ENCODE data around the gene ZMYND8.
"Not testable (repeated sequence)": the region's sequence is repeated elsewhere in the genome, so short reads cannot be mapped to it uniquely, and the experiment has no call there.

The ZMYND8 gene

DNA sequence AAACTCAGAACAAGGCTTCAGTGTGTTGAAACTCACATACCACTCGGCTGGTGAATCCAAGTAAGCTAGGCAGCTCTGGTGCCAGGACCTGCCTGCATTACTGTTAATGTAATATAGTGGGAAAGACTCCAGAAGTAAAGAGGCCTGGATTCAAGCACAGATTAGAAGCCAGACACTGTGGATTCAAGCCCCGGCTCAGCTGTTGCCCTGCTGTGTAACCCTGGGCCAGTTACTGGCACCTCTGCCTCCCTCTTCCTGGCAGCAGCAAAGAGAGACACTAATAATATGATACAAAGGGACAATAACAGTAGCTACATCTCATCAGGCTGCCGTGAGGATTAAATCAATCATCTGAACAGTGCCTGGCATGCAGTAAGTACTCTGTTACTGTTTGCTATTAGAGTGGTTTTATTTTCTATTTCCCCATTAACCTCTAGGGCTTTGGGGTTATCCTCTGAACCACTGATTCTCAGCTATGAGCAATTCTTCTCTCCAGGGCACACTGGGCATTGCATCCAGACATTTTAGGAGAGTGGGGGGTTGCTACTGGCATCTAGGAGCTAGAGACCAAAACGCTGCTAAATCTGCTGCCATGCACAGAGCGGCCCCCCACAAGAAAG, 92.9 kb downstream of the ZMYND8 start:
- no peak for DNase-seq

DNA sequence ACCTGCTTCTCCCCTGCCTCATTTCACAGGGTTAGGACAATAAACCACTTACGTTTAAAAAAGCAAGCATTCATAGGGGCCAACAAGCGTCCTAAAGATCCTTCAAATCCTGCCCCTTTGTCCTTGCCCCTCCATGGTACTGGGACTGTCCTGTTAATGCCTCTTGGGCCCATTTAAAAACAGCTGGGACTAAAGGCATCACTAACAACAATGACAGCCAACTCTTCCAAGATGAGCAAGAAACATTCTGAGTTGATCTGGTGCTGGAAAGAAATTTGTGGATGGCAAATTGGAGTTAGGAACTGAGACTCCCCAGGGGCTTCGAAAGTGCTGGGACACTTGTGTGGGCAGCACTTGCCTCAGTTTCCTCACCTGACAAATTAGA, 93.4 kb downstream of the ZMYND8 start:
- DNase-seq: no peak

DNA sequence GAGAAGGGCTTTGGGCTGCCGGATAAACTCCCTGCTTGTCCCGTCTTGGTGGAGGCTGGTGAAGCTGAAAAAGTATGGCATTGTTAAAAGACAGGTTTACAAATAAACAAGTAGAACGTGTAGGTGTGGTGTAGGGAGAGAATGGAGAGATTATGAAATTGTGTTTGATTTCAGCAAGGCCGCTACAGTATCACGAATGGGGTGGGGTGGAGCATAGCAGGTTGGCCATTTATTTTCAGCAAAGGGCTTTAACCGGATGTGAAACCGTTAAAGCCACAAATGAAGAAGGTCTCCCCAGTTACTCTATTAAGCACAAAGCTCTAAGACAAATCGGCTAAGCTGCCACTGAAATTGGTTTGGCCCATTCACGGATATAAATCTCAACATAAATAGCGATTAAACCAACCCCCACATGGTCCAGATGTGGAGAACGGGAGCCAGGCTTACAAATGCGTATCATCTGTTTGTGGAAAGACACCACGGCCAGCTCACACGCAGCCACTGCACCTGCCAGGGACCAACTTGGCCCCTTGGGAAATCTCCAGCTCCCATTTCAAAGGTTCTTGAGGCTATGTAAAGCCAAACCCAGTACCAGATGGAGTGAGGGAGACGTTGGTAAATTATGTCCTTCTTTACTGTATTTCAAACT, 94.0 kb downstream of the ZMYND8 start:
- DNase-seq: no peak

DNA sequence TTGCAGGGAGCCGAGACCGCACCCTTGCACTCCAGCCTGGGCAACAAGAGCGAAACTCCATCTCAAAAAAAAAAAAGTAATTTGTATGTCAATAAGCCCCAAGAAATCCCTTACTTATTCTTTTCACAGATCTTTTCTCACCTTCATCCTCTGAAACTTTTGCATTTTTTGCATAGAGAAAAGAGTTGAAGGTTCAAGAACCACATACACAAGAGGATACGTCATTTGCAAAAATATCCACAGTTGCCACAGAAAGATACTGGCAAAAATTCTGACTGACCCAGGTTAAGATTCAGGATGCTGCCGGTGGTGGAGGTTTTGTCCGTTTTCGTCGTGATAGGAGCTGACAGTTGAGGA, 94.5 kb downstream of the ZMYND8 start:
- no peak for DNase-seq

DNA sequence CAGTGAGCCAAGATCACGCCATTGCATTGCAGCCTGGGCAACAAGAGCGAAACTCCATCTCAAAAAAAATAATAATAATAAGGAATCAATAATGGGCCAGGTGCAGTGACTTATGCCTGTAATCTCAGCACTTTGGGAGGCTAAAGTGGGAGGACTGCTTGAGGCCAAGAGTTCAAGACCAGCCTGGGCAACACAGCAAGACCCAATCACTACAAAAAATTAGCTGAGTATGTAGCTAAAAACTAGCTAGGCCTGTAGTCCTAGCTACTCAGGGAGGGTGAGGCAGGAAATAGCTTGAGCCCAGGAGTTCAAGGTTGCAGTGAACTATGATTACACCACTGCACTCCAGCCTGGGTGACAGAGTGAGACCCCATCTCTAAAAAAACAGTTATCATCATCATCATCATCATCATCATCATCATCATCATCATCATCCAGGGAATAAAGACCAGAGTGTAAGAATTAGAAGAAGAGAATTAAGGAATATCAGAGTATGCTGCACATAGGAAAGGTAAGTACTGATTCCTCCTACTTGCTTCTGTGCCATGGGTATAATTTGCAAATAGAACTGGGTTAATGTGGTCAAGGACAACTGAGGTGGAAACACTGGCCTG, 95.2 kb downstream of the ZMYND8 start:
- not testable (repeated sequence) for DNase-seq

DNA sequence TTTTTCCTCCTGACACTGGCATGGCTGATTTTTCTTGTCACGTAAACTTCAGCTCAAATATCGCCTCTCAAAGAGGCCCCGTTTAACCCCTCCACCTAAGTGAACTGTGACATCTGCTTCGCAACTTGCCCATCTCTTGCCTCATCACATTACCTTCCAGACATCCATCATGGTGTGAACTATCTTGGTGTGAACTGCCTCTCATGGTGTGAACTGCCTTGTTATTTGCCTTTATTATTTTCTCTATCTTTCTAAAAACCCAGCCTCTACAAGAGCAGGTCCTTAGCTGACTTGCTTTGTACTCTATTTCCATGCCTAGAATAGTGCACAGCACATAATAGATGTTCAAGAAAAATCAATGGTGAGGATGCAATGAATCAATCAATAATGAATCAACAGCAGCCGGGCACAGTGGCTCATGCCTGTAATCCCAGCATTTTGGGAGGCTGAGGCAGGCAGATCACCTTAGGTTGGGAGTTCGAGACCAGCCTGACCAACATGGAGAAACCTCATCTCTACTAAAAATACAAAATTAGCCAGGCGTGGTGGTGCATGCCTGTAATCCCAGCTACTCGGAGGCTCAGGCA, 95.9 kb downstream of the ZMYND8 start:
- not testable (repeated sequence) for DNase-seq

DNA sequence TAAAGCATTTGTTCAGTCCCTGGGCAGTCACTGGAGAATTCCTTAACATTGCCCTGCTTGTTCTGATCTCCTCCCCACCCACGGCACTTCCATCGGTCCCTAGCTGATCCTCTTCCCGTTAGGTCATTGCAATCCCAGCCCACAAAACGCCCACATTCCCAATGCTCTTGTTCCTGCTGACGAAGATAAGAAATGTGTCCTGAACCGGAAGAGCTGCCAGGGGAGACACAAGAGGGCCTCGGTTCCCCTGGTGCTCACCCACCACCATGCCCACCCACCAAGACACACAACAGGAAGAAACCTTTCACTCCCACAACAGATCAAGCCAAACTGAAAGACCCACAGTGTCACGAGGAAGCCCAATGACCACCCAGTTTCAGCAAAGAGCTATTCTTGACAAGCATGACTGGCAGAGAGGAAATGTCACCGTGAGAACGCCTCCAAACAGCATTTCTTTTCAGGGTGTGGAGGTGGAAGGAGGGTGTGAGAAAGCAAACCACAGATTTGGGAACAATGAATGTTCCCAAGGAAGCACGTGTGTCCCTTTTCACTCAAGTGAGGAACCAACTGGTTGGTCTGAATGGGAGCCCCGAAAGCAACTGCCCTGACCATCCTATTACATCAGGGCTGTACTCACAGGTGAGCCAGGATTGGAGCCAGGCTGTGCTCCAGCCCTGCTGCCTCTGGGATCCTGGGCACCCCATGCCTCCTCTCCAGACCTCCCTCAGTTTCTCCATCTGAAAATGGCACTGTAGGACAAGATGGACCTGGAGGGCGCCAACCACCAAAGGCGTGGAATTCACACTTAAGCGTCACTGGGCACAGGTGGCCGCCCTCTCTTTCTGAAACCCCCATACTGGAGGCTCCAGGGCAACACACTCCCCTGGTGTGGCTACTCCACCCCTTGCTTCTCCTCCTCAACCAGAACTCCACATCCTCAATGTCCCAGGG, 97.5 kb downstream of the ZMYND8 start:
- DNase-seq: no peak

DNA sequence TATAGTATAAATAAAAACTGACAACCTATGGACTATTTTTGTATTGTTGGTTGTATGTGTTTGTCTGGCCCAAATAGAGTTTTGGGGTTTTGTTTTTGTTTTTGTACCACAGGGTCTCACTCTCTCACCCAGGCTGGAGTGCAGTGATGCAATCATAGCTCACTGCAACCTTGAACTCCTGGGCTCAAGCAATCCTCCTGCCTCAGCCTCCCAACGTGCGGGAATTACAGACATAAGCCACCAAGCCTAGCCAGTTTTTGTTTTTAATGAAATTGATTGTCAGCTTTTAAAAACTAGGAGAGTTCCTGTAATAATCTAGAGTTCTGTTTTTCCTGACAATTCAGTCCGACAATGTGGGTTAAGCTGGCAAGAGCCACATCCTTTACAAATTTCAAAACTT, 98.7 kb downstream of the ZMYND8 start:
- DNase-seq: no peak

DNA sequence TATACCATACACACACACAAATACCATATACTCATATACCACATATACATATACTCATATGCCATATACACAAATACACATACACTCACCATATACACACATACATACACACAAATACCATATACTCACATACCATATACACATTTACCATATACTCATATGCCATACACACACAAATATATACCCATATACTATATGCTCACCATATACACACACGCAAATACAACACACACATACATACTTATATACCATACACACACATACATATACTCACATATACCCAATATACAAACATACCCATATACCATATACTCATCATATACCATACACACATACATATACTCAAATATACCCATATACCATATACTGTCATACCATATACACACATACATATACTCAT, 99.2 kb downstream of the ZMYND8 start:
- no peak for DNase-seq

DNA sequence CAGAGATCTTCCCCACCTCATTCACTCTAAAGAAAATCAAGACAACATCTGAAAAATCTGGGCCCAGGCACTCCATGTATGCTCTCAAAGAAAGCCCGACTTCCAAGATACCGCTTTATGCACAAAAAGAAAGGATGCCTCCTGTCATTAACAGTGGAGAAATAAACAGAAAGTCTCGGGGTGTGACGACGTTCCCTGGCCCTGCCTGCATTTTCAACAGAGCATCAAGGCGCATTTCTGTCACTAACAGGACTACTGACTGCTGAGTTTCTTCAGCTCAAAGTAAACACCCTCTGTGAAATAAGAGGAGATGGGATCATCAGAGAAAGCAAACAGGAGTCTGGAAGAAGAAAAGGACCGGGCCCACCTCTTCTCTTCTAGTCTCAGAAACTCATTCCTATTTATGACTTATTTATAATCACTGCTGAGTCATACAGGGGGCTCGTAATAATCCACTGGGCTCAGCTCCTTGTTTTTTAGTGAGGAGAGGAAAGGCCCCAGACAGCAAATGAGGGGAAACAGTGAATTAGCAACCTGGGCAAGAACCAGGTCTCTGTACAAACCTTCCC, 99.7 kb downstream of the ZMYND8 start:
- DNase-seq: no peak

DNA sequence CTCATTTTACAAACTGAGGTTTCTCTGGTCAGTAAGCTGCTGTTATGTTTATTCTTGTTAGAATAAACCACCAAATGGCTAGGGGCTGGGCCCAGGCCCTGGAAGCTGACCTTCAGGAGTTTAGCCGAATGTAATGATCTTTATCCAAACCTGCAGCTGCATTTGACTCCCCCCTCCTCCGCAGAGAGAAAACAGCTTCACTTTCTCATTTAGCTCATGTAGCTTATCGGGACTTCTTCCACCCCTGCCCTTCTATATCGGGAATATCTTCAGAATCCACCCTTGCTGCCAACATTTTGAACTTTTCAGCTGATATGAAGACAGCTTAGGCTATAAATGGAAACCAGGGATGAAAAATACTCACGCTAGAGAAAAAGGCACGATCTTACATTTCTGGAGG, 102.6 kb downstream of the ZMYND8 start:
- DNase-seq: no peak

DNA sequence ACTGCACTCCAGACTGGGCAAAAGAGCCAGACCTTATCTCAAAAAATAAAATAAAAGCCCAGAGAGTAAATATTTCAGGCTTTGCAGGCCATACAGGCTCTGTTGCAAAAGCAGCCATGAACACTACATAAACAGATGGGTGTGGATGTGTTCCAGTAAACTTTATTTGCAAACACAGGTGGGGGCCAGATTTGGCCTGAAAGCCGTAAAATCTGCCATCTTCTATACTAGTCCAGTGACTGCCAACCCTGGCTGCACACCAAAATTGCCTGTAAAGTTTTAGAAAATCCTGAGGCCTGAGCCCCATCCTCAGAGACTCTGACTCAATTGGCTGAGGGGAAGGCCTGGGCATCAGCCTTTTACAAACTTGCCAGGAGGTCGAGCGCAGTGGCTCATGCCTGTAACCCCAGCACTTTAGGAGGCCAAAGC, 103.6 kb downstream of the ZMYND8 start:
- DNase-seq: no peak

DNA sequence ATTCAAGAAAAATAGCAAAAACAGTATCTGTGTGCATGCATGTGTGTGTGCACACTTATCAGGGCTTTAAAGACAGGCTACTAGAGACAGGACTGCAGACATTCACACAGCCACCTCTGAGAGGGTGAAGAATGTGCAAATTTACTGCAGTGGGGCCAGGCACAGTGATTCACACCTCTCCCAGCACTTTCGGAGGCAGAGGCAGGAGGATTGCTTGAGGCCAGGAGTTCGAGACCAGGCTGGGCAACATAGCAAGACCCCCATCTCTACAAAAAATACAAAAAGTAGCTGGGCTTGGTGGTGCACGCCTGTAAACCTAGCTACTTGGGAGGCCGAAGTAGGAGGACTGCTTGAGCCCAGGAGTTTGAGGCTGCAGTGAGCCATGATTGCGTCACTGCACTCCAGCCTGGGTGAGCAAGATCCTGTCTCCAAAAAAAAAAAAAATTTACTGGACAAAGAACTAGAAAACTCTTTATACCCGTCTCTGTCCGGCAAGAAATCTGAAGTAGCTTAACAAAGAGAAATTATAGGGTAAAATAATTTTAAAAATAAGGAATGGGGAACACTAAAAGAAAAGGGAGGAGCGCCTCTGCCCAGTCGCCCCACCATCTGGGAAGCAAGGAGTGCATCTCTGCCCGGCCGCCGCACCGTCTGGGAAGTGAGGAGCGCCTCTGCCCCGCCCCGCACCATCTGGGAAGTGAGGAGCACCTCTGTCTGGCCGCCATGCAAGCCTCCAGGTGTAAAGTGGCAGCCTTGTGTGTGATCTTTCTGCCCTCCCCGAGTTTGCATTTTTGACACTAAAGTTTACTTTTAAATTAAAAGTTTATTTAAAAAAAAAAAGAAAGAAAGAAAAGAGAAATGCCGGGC, 105.1 kb downstream of the ZMYND8 start:
- DNase-seq: no peak

DNA sequence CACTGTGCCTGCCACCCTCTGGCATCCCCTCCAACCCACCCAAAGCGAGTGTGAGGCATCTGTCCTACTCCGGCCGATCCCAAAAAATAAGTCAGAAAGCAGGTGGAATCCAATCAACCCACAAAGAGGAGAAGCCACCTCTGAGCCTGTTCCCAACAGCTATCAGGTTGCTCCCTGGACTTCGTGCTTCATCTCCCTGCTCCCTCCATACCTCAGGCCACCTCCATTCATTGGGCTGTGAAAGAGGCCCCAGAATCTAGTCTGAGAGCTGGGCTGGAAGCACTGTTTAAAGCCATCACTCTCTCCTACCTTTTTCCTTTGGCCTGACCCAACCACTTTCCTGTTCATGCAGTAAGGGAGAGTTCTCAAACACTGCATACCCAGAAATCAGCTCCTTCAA, 106.1 kb downstream of the ZMYND8 start:
- no peak for DNase-seq

DNA sequence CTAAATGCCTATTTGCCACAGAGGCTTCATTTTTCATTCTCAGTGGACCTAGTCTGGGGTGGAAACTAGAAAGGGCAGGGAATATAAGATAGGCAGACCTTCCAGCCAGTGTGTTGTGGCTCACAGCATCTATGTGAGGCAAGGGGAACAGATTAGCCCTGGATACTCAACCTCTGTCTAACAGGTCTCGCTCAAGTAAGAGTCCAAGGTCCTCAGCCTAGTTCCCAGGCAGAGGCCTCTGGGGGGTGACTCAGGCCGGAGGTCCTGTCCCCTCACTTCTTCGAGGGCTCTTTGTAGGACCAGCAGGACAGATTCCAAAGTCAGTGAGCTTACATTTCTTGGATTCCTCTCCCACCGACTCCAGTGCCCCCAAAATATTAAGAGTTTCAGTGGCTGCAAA, 106.6 kb downstream of the ZMYND8 start:
- DNase-seq: no peak

DNA sequence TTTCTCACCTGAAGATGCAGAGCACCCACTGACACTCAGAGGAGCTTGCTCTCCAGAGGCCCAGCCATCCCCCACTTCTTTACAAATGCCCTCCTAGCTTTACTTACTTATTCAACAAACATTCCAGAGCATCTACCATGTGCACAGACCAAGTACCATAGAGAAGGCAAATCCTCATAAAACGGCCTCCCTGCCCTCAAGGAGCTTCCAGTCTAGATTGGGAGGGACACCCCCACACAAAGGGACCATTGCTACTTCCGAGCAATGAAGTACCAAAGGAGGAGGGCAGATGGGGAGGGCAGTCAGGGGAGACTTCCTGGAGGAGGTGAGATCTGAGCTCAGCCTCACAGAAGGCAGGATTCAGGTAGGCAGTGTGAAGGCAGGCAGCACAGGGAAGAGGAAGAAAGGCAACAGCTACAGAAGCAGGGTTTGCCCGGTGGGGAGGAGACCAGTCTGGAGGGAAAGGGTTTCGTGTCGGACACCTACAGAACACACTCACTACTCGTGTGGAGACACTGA, 108.0 kb downstream of the ZMYND8 start:
- no peak for DNase-seq

DNA sequence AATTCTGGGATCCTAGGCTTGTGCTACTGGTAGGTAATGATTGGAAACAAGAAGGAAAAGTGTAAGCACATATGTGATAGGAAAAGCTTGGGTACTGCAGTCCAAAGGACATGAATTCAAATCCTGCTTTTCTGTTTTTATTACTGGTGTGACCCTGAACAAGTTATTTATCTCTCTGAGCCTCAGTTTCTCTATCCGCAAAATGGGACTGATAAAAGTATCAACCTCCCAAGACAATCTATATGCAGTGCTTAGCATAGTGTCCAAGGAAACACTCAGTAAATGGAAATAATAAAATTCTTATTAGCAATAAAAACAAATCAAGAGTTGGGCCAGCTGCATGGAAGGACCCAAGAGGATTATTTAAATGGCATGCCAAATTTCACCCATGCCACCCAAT, 108.5 kb downstream of the ZMYND8 start:
- no peak for DNase-seq

DNA sequence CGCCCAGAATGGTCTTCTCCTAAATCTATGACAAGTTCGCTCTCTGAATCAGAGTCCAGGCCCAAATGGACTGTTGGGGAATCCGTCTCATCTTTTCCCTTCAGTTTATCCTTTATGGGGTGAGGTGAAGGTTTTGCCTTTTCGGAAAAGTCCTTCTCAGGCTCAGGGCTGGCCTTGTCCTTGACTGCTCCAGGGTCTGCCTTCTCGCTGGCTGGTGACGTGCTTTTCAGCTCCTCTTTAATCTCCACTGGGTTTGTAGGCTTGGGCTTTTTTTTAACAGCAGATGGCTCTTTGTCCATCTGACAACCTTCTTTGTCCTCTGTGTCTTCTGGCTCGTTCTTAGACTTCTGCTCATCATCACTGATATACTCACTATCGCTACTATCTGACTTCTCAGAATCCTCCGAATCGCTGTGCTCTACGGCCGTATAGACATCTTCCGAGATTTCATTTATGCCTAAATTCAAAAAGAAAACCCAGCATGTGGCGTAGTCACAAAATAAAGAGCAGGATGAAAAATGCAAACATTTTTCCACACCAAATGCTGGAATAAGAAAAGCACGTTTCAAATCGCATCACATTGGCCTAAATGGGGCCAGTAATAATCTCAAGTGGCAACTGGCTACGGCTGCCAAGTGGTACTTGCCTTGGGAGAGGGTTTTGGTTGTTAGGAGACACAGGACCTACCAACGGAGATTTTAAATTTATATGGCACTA, 110.3 kb downstream of the ZMYND8 start:
- no peak for DNase-seq

DNA sequence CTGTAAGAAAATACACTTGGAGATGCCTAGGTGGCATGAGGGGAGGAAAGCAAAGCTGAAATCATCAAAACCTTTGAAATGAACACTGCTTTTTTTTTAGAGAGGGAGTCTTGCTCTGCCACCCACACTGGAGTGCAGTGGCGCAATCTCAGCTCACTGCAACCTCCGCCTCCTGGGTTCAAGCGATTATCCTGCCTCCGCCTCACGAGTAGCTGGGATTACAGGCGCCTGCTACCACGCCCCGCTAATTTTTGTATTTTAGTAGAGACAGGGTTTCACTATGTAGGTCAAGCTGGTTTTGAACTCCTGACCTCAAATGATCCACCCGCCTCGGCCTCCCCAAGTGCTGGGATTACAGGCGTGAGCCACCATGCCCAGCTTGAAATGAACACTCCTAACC, 111.3 kb downstream of the ZMYND8 start:
- DNase-seq: not testable (repeated sequence)

DNA sequence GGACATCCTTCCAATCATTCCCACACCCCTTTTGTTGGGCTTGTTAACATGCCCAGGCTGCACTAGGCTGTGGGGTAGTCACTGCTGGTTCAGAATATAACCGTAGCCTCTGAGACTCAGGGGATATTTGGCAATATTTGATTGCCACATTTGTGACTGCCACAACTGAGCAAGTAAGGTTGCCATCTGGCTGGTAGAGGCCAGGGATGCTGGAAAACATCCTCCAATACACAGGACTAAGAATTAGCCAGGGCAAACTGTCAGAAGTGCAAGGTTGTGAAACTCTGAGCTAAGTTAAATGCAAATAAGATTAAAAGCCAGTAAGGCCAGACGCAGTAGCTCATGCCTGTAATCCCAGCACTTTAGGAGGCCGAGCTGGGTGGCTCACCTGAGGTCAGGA, 112.0 kb downstream of the ZMYND8 start:
- no peak for DNase-seq

Measured in CD4-positive, alpha-beta T cell treated with Interleukin-6 for 4 hours (primary cell).